Fibroblast of the conjunctiva (primary cell): Measurements from ENCODE around the gene LCP1.

ENCODE experiments used
- DNase-seq: peaks from one replicate; pipeline ENCODE4 v3.0.0-alpha.2; 2010; ENCODE audit warnings: low read depth

The LCP1 gene

GRCh38 chr13:46158983-46159382 lies 23.0 kb downstream of the LCP1 start:
- DNase-seq: no peak

GRCh38 chr13:46158222-46158621 lies 23.8 kb downstream of the LCP1 start:
- no peak for DNase-seq

- DNase-seq: no peak
Measured at GRCh38 chr13:46154136-46154801, 27.7 kb downstream of the LCP1 start.

DNA sequence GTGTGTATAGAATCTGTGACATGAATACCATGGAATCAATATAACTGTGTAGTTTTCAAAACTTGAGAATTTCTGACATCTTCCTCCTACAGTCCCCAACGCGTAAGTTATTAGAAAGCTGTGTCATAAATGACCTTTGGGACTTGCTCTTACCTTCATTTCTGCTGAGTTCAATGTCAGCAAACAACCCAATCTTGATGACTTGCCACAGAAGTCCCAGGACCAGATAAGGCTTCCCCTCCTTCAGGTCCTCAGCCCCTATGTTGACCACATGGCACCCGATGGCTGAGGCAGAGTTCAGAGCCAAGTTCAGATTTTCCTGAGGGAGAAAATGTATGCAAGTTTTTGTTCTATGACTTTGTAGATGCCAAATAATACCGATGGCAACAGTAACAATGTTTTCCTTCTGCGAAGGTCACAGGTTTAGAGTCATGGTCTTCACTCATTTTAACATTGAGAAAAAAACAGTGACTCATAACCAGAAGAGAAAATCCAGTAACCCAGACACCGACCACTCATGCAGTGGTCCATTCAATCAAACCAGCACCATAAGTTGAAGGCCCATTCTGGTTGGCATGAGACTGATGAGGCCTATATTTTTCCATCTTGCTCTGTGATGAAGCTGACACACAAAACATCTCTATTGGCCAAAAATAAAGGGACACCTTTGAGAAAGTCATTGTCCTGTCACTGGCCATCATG lies 29.2 kb downstream of the LCP1 start:
- no peak for DNase-seq

- DNase-seq: no peak
Measured at GRCh38 chr13:46150134-46150693, 31.8 kb downstream of the LCP1 start.

DNA sequence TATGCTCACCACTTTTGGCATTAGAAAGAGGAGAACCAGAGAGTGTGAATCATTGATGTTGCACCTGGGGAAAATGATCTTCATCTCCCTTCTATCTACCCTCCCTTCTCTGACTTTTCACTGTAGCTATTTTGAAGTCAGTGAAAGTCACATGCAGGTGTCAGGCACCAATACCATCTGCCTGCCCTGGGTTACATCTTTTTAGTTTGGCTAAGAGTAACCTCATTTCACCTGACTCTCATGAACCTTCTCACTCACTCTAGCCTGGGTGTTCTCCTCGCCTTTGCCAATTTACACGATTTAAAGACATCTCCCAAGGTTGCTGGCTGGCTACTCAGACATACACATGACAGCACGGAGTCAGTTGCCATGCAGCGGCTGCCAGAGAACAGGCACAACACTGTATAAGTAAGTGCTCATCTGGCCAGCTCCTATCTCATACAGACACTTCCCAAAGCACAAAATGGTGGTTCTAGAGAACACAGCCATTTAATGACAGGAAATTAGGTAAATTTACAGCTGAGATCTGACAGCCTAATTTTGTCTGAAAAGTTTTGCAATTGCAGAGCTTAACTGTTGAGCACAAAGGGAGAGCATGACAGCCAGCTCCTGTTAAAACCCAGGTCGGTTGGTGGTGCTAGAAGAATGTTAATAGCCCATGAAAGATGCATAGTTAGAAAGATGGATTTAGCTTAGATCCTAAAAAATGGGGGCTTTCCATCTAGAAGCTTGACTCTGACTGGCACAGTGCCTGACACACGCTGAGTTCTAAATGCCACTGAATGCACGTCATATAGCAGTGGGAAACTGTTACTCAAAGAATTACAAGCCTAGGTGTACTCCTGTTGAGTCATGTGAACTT lies 32.5 kb downstream of the LCP1 start:
- no peak for DNase-seq

GRCh38 chr13:46146898-46147297 lies 35.1 kb downstream of the LCP1 start:
- DNase-seq: no peak

DNA sequence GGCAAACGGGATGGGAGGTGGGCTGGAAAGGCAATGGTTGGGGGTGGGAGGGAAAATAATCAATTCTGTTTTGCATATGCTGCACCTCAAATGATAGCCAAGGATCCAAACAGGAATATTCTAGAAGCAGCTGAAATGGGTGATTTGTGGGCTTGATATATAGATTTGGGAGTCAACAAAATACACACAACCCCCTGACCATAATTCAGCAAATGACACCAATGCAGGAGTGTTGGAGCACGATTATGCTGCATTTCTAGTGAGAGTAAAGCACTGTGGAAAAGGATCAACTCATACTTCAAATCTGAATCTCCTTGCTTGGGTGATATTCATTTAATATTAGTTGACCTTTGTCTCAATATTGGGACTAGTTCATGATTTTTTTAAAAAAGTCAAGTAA lies 36.0 kb downstream of the LCP1 start:
- DNase-seq: no peak

GRCh38 chr13:46145135-46145534 lies 36.8 kb downstream of the LCP1 start:
- no peak for DNase-seq

DNA sequence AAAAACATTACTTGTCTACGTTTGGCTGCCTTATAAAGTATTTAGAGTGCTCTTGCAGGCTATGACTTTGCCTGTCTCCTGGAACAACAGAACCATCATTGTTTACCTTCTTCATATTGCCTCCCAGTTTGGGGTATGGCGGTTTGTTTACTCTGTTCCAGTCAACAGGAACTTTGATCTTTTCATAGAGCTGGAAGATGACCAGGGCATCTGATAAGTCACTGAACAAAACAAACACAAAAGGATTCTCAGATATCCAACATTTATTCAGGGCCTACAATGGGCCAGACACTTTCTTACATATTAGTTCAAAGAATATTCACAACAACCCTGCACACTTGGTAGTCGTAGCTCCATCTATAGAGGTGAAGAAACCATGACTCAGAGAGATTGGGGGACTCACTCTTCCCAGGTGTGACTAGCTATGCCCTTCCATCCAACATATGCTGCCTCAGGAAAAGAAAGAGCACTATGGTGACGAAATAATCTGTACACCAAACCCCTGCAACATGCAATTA lies 38.7 kb downstream of the LCP1 start:
- no peak for DNase-seq

GRCh38 chr13:46142776-46143175 lies 39.2 kb downstream of the LCP1 start:
- DNase-seq: no peak

GRCh38 chr13:46140044-46140443 lies 41.9 kb downstream of the LCP1 start:
- DNase-seq: no peak

DNA sequence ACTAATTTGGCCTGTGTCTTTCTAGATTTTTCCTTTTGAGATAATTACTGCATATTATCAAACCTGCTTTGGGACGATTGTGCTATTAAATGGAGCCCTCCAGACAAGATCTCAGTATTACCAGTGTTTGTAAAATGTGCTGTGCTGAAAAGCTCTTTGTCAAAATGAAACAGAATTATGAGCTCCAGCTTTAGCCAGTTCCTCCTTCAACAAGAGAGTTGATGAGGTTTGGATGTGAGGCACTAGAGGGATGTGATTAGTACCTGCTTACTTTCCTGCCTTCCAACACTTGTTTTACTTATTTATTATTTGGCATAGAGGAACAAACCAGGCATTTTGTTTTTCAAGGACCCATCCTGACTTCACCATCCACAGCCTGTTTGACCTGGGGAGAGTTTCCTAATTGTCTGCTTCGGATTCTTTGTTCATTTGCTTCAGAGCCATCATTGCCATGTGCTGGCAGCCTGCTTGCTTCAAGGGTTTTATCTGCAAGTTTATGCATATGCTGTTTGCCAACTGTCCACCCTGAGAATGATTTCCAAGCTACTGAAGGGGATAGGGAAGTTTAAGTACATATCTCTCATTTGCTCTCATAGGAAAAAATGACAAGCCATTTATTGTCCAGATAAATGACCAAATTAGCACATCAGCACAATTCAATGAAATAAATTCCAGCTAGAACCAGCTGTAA lies 44.2 kb downstream of the LCP1 start:
- no peak for DNase-seq

DNA sequence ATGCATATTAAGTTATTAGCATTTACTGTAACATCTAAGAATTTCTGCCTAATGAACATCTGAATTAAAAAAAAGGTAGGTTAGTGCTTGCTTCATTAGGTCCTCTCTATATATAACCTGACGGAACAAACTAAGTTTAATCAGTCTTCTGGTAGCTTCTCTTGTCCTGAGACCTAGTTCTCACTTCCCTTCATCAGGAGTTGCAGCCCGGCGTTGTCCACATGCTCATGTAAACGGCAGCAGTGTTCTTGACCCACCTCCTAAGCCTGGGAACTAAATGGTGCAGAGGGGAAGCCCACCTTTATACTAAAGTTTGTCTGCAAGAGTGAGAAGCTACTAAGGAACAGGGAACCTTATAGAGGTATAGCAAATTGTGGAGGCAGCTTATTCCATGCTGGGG lies 45.3 kb downstream of the LCP1 start:
- no peak for DNase-seq

GRCh38 chr13:46134961-46135522 lies 46.9 kb downstream of the LCP1 start:
- DNase-seq: no peak

DNA sequence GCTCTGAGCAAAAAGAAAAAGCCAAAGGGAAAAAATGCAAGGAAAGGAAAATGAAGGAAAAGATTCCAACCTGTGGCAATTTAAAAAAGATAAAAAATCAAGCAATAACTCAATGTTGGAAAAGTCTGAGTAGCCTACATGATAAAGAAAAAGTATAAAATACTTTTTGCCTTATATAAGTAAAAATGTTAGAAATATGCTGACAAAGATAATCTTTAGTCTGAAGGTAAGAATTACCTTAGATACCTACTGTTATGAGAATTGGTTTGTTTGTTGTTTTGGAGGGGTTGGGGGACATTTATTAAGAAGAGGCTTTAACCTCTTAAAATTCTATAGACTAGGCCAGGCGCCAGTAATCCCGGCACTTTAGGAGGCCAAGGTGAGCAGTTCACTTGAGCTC lies 47.5 kb downstream of the LCP1 start:
- no peak for DNase-seq

DNA sequence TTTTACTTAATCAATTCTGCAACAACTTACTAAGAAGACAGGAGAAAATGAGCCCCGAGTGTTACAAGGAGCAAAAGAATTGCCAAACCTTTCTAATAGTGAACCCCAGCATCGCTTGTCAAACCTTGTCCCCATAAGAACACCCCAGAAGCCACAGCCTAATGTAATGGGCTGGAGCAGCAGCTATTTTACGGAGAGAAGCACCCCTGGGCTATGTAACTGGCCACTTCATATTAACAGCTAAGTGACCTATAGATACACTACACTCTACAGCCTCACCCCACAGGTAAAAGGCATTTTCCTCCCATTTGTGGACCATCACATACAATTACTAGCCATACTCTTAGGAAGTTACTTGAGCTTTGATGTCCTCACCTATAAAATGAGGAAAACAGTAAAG lies 49.9 kb downstream of the LCP1 start:
- DNase-seq: no peak

DNA sequence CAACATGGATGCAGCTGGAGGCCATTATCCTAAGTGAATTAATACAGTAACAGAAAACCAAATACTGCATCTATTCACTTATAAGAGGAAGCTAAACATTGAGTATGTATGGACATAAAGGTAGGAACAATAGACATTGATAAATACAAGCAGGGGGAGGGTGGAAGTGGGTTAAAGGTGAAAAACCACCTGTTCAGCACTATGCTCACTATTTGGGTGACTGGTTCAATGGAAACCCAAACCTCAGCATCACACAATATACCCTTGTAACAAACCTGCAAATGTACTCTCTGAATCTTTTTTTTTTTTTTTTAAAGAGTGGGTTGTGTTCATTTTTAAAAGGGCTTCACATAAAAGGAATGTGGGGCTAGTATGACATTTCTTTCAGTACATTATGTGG lies 50.3 kb downstream of the LCP1 start:
- DNase-seq: no peak

DNA sequence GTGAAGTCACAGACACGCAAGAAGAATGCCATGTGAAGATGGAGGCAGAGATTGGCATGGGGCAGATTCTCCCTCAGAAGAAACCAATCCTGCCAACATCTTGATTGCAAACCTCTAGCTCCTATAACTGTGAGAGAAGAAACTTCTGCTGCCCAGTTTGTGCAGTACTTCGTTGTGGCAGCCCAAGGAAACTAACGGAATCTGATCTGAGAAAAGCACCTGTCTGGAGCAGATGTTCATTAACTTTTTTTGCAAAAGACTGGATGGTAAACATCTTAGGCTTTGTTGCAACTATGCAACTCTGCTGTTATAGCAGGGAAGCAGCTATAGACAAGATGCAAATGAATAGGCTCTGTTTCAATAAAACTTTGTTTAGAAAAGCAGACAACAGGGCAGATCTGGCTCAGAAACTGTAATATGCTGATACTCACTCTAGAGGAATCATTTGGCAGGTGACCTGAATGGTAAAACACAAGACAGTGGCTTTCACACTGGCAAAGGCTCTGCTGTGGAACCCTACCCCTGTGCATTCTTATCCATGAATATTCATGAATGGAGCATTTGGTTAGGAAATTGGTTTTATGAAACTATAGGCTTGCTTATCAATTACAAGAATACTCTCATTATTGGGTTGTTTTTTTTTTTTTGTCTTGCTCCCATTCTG lies 51.9 kb downstream of the LCP1 start:
- DNase-seq: no peak

DNA sequence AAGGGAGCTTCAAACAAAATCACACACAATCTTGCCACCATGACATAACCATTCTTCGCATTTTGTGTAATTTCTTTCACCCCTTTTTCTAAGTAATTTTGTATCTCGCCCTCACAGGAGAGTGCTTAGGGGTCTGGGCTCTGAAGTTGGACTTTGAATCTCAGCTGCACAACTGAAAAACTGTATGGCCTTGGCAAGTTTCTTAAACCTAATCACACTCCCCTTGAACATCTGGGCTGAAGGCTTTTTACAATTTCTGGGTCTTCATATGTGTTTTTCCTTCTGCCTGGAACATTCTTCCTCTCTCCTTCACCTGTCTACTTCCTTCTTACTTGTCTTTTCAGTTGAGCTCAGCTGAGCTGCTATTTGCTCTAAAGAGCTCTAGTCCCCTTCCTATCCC lies 52.9 kb downstream of the LCP1 start:
- no peak for DNase-seq
